ENCODE results near the gene STK25.

STK25 gene

DNA sequence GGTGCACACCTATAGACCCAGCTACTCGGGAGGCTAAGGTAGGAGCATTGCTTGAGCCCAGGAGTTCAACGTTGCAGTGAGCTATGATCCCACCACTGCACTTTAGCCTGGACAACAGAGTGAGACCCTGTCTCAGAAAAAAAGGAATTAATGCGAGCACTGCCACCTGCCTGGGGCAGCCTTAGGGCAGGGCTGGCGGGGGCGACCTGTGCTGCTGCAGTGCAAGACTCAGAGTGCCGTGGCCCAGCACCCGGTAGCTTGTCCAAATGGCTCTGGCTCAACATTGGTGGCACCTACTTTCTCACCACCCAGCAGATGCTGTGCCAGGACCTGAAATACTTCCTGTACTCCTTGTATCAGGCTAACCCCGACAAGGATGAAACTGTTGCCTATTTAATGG lies 30.2 kb downstream of the STK25 start:
- no peak for TF ChIP-seq CTCF (IDR thresholded peaks at IDR 0.05; ENCODE audit: poor library complexity, severe bottlenecking)
- Histone ChIP-seq H3K27me3 (ENCODE audit: insufficient read depth, poor library complexity, severe bottlenecking) (no peaks in the 10 kb centered on the region), H3K36me3 (ENCODE audit: low read depth) (no peaks in the 10 kb centered on the region), H3K4me3 (ENCODE audit: severe bottlenecking) (no peak overlapping the region), H3K4me1 (ENCODE audit: insufficient read depth, poor library complexity, severe bottlenecking) (no peaks in the 10 kb centered on the region), H3K27ac (ENCODE audit: poor library complexity, severe bottlenecking) (no peak overlapping the region), H3K9me3 (ENCODE audit: severe bottlenecking) (no peaks in the 10 kb centered on the region)
- ATAC-seq (ENCODE audit: low read depth) = no peak
- no peak for DNase-seq (ENCODE audit: low spot score)

DNA sequence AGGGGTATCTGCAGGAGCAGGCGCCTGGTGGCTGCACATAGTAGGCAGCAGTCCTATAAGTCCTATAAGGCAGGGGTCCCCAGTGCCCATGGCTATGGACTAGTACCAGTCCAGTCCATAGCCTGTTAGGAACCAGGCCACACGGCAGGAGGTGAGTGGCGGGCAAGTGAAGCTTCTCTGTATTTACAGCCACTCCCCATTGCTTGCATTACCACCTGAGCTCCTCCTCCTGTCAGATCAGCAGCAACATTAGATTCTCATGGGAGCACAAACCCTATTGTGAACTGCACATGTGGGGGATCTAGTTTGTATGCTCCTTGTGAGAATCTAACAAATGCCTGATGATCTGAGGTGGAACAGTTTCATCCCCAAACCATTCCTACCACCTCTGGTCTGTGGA lies 33.1 kb downstream of the STK25 start:
- Histone ChIP-seq H3K9me3 (ENCODE audit: severe bottlenecking) (no peaks in the 10 kb centered on the region), H3K27me3 (ENCODE audit: insufficient read depth, poor library complexity, severe bottlenecking) (no peaks in the 10 kb centered on the region)
- no peak for ATAC-seq (ENCODE audit: low read depth)

GRCh38 chr2:241473399-241473798 lies 35.0 kb downstream of the STK25 start:
- no peaks in the 10 kb centered on the region for H3K4me1 ChIP-seq (ENCODE audit: insufficient read depth, poor library complexity, severe bottlenecking)
- DNase-seq (ENCODE audit: low spot score) (no peak), ATAC-seq (ENCODE audit: low read depth) (no peak)
- no peaks in the 10 kb centered on the region for H3K9me3 ChIP-seq (ENCODE audit: severe bottlenecking)
- no peak for TF ChIP-seq CTCF (IDR thresholded peaks at IDR 0.05; ENCODE audit: poor library complexity, severe bottlenecking)
- H3K4me3 ChIP-seq (ENCODE audit: severe bottlenecking) = no peak overlapping the region
- H3K27me3 ChIP-seq (ENCODE audit: insufficient read depth, poor library complexity, severe bottlenecking) = no peaks in the 10 kb centered on the region
- H3K36me3 ChIP-seq (ENCODE audit: low read depth) = no peaks in the 10 kb centered on the region
- H3K27ac ChIP-seq (ENCODE audit: poor library complexity, severe bottlenecking) = no peak overlapping the region

More for the DNA sequence above, 33.1 kb downstream of the STK25 start:
- H3K36me3 ChIP-seq (ENCODE audit: low read depth) = no peaks in the 10 kb centered on the region
- H3K27ac ChIP-seq (ENCODE audit: poor library complexity, severe bottlenecking) = no peak overlapping the region
- no peak overlapping the region for H3K4me3 ChIP-seq (ENCODE audit: severe bottlenecking)
- H3K4me1 ChIP-seq (ENCODE audit: insufficient read depth, poor library complexity, severe bottlenecking) = no peaks in the 10 kb centered on the region
- TF ChIP-seq CTCF (IDR thresholded peaks at IDR 0.05; ENCODE audit: poor library complexity, severe bottlenecking) = no peak
- DNase-seq (ENCODE audit: low spot score) = no peak

DNA sequence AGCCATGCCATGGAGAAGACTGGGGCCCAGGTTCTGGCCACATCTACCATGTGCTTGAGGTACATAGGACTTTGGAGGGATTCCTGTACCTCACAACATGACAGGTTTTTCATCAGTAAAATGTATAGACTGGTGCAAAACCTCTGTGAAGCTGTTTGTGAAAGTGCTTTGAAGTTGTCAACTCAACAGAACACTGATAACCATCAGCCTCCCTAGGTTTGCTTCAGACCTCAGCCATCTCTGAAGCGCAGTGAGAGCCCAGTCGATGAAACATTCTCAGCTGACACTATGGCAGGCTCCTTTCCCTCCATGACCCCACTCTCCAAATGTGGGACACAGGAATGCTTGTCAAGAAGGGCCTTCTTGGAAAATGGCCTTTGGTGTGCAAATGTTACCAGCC lies 38.6 kb downstream of the STK25 start:
- Histone ChIP-seq H3K36me3 (ENCODE audit: low read depth) (no peaks in the 10 kb centered on the region), H3K27ac (ENCODE audit: poor library complexity, severe bottlenecking) (no peak overlapping the region), H3K9me3 (ENCODE audit: severe bottlenecking) (no peaks in the 10 kb centered on the region), H3K4me1 (ENCODE audit: insufficient read depth, poor library complexity, severe bottlenecking) (no peaks in the 10 kb centered on the region), H3K4me3 (ENCODE audit: severe bottlenecking) (no peak overlapping the region), H3K27me3 (ENCODE audit: insufficient read depth, poor library complexity, severe bottlenecking) (no peaks in the 10 kb centered on the region)
- DNase-seq (ENCODE audit: low spot score) (no peak), ATAC-seq (ENCODE audit: low read depth) (no peak)
- TF ChIP-seq CTCF (IDR thresholded peaks at IDR 0.05; ENCODE audit: poor library complexity, severe bottlenecking) = no peak

DNA sequence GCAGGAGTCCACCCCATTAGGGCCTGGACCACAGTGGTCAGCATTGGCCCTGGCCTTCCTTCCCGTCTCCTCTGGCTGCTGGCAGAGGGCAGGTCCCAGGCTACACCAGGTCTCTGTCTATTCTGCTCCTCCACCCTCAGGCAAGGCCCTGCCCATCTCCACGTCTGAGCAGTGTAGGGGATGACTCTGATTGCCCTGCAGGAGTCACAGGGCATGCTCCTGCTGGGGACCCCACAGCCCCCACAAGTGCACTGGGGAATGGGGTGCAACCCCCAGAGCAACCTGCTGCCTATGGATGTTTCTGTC lies 40.0 kb downstream of the STK25 start:
- TF ChIP-seq CTCF (IDR thresholded peaks at IDR 0.05; ENCODE audit: poor library complexity, severe bottlenecking) = no peak
- H3K4me1 ChIP-seq (ENCODE audit: insufficient read depth, poor library complexity, severe bottlenecking) = no peaks in the 10 kb centered on the region
- H3K9me3 ChIP-seq (ENCODE audit: severe bottlenecking) = no peaks in the 10 kb centered on the region
- no peak overlapping the region for H3K4me3 ChIP-seq (ENCODE audit: severe bottlenecking)
- no peaks in the 10 kb centered on the region for H3K27me3 ChIP-seq (ENCODE audit: insufficient read depth, poor library complexity, severe bottlenecking)
- no peak overlapping the region for H3K27ac ChIP-seq (ENCODE audit: poor library complexity, severe bottlenecking)
- ATAC-seq (ENCODE audit: low read depth) = no peak
- H3K36me3 ChIP-seq (ENCODE audit: low read depth) = no peaks in the 10 kb centered on the region
- DNase-seq (ENCODE audit: low spot score) = no peak

Measured in RWPE2 (cell line).